CD8-positive, alpha-beta memory T cell (primary cell): ENCODE results near the gene SPRED1. TPM values are rescaled to one million over a fixed set of nuclear protein-coding genes. Genes with fewer than 3 reads are reported as not detected.

Experiments used
- CTCF ChIA-PET: fragments of 350-600 bp; sonication (Branson Sonifier 250); formaldehyde crosslinking; loops from one replicate; lab custom pipeline; 2021; ENCODE audit warnings: antibody characterized with exemption; lab: Charles Lee
- POLR2A ChIA-PET: fragments of 350-600 bp; sonication (Branson Sonifier 250); formaldehyde crosslinking; loops from one replicate; lab custom pipeline; 2021; ENCODE audit warnings: antibody characterized with exemption; lab: Charles Lee
- DNase-seq, 5 donors: peaks; one replicate each; pipeline versions ENCODE4 v3.0.0 to v3.0.0-alpha.2; 2020 to 2022; ENCODE audit warnings: mixed read lengths in 1 of 5
- H3K27ac ChIP-seq: one replicate; pipeline ENCODE4 v1.7.0; 2013; ENCODE audit warnings: low read depth, mild to moderate bottlenecking, low read length, moderate library complexity
- H3K27me3 ChIP-seq: 2 replicates; pipeline ENCODE4 v1.7.0; 2013; ENCODE audit warnings: low read length, mild to moderate bottlenecking; ENCODE audit not compliant: insufficient read depth, poor library complexity, severe bottlenecking
- H3K36me3 ChIP-seq: 2 replicates; pipeline ENCODE4 v1.7.0; 2013; ENCODE audit warnings: mild to moderate bottlenecking, low read length, moderate library complexity; ENCODE audit not compliant: insufficient read depth
- H3K4me1 ChIP-seq: 2 replicates; pipeline ENCODE4 v1.7.0; 2013; ENCODE audit warnings: mild to moderate bottlenecking, low read length, moderate library complexity; ENCODE audit not compliant: insufficient read depth
- H3K4me3 ChIP-seq: 2 replicates; pipeline ENCODE4 v1.7.0; 2013; ENCODE audit warnings: mild to moderate bottlenecking, low read length
- H3K9me3 ChIP-seq: 2 replicates; pipeline ENCODE4 v1.7.0; 2013; ENCODE audit warnings: mild to moderate bottlenecking, low read length
- H3K27ac Mint-ChIP-seq, 8 donors: one replicate each; pipeline ENCODE4 v1.8.0; 2020 to 2021; ENCODE audit warnings: mixed read lengths in 8 of 8, mild to moderate bottlenecking in 6 of 8, inconsistent platforms in 3 of 8, moderate library complexity in 3 of 8
- H3K27me3 Mint-ChIP-seq, 2 donors: one replicate each; pipeline ENCODE4 v1.8.0; 2020 to 2021; ENCODE audit warnings: mixed read lengths in 2 of 2, mild to moderate bottlenecking in 1 of 2, moderate library complexity in 1 of 2
- H3K36me3 Mint-ChIP-seq, 3 donors: one replicate each; pipeline ENCODE4 v1.8.0; 2020 to 2021; ENCODE audit warnings: mixed read lengths in 3 of 3, inconsistent platforms in 1 of 3, mild to moderate bottlenecking in 1 of 3
- H3K4me1 Mint-ChIP-seq, 3 donors: one replicate each; pipeline ENCODE4 v1.8.0; 2020 to 2021; ENCODE audit warnings: mixed read lengths in 3 of 3, inconsistent platforms in 1 of 3, mild to moderate bottlenecking in 1 of 3
- H3K4me3 Mint-ChIP-seq, 7 donors: one replicate each; pipeline ENCODE4 v1.8.0; 2020 to 2021; ENCODE audit warnings: mixed read lengths in 7 of 7, mild to moderate bottlenecking in 6 of 7, moderate library complexity in 4 of 7, inconsistent platforms in 2 of 7
- H3K9me3 Mint-ChIP-seq, 5 donors: one replicate each; pipeline ENCODE4 v1.8.0; 2020 to 2022; ENCODE audit warnings: mixed read lengths in 5 of 5, mild to moderate bottlenecking in 3 of 5, moderate library complexity in 2 of 5, inconsistent platforms in 1 of 5
- polyA plus RNA-seq: library from polyadenylated mRNA; unstranded; fragments of 300-500 nt; fragmentation: Illumina TruSeq; gene quantifications from one replicate; pipeline ENCODE4 v1.2.3, GENCODE V29; 2021
- total RNA-seq, 2 experiments: library from RNA; stranded (reverse); gene quantifications; one replicate each; pipeline ENCODE4 v1.2.3, GENCODE V29; 2021

Gene SPRED1
- total and polyA plus RNA-seq, 3 experiments from 2014 or later = 0.35 to 1.4 (median 1.2) TPM

DNA sequence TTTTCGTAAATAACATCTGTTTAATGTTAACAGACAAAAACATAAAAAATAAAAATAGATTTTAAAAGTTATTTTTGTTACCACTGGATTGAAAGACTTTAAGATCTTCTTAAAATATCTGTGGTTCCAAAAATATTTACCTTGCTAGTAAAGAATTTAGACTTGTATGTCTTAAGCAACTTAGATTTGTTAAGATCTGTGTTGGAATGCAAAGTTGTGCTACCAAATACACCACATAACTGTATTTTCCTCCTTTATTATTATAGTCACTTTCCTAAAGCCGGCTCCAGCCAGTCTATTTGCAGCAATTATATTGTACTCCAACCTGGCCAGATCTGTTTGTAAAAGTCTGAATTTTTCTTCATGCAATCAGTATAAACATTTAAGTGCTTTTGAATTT is 63.7 kb downstream of the SPRED1 start:
- ChIA-PET CTCF (no interaction called here), POLR2A (no interaction called here)
- Mint-ChIP-seq H3K27me3 (peaks cover 4 to 6% of the 10 kb centered on the region in 2 donors), H3K4me1 (no peaks in the 10 kb centered on the region), H3K27ac (no peak overlapping the region), H3K36me3 (no peaks in the 10 kb centered on the region), H3K9me3 (no peaks in the 10 kb centered on the region), H3K4me3 (no peak overlapping the region)
- no peak overlapping the region for H3K4me3 ChIP-seq
- no peak overlapping the region for H3K27ac ChIP-seq
- no peaks in the 10 kb centered on the region for H3K27me3 ChIP-seq
- no peaks in the 10 kb centered on the region for H3K9me3 ChIP-seq
- DNase-seq = no peak
- no peaks in the 10 kb centered on the region for H3K4me1 ChIP-seq
- no peaks in the 10 kb centered on the region for H3K36me3 ChIP-seq

DNA sequence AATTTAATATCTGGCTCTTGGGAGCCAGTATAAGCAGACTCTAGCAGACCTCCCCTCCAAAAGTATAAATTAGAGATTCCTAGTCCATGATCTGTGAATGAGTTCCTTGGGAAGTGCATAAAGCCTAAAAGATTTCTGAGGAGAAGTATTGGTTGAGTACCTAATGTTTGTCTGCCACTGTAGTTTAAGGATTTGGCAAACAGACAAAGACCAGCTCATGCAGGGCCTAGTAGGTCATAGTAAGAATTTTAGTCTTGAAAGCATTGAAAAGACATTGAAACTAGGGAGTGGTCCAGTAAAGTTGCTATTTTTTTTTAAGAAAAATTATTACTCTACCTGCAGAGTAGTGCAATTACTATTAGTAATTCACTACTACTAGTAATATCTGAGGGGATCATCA is 67.5 kb downstream of the SPRED1 start:
- ChIA-PET POLR2A (no interaction called here), CTCF (no interaction called here)
- H3K27me3 ChIP-seq = no peaks in the 10 kb centered on the region
- no peak overlapping the region for H3K27ac ChIP-seq
- Mint-ChIP-seq H3K36me3 (peaks cover 0 to 2% (median 0%) of the 10 kb centered on the region in 3 donors), H3K9me3 (no peaks in the 10 kb centered on the region), H3K4me1 (peaks cover 0 to 3% (median under 1%) of the 10 kb centered on the region in 3 donors), H3K27ac (no peak overlapping the region), H3K27me3 (peaks cover 4 to 6% of the 10 kb centered on the region in 2 donors), H3K4me3 (no peak overlapping the region)
- H3K36me3 ChIP-seq = no peaks in the 10 kb centered on the region
- no peaks in the 10 kb centered on the region for H3K9me3 ChIP-seq
- no peak overlapping the region for H3K4me3 ChIP-seq
- no peak for DNase-seq
- H3K4me1 ChIP-seq = no peaks in the 10 kb centered on the region

DNA sequence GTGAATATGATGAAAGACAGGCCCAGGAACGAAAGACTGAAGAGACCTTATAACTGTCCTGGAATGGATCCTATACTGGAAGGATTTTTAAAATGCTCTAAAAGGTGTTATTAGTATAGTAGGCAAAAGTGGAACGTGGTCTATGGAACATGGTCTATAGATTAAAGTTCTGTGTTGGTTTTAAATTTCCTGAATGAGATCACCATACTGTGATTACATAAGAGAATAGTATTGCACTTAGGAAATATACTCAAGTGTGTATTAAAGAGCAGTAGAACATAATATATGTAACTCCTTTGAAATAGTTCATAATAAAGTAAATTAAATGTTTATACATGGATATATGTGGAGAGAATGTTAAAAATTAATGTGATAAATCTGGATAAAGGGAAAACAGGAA is 68.2 kb downstream of the SPRED1 start:
- ChIA-PET POLR2A (no interaction called here), CTCF (no interaction called here)
- H3K27ac ChIP-seq = no peak overlapping the region
- no peaks in the 10 kb centered on the region for H3K9me3 ChIP-seq
- H3K36me3 ChIP-seq = no peaks in the 10 kb centered on the region
- no peaks in the 10 kb centered on the region for H3K27me3 ChIP-seq
- peaks cover 0 to 2% (median 0%) of the 10 kb centered on the region in 3 donors for H3K36me3 Mint-ChIP-seq
- no peaks in the 10 kb centered on the region for H3K4me1 ChIP-seq
- no peak overlapping the region for H3K4me3 Mint-ChIP-seq
- H3K4me3 ChIP-seq = no peak overlapping the region
- peaks cover 0 to 7% (median 4%) of the 10 kb centered on the region in 3 donors for H3K4me1 Mint-ChIP-seq
- no peak for DNase-seq
- no peak overlapping the region for H3K27ac Mint-ChIP-seq
- H3K27me3 Mint-ChIP-seq = peaks cover 4 to 6% of the 10 kb centered on the region in 2 donors
- no peaks in the 10 kb centered on the region for H3K9me3 Mint-ChIP-seq

- Mint-ChIP-seq H3K4me1 (peaks cover 0 to 8% (median 4%) of the 10 kb centered on the region in 3 donors), H3K4me3 (no peak overlapping the region), H3K9me3 (no peaks in the 10 kb centered on the region), H3K36me3 (peaks cover 0 to 2% (median 0%) of the 10 kb centered on the region in 3 donors), H3K27ac (no peak overlapping the region), H3K27me3 (peaks cover 4 to 6% of the 10 kb centered on the region in 2 donors)
- no peak for DNase-seq
- H3K27ac ChIP-seq = no peak overlapping the region
- H3K9me3 ChIP-seq = no peaks in the 10 kb centered on the region
- H3K4me3 ChIP-seq = no peak overlapping the region
- no peaks in the 10 kb centered on the region for H3K4me1 ChIP-seq
- POLR2A ChIA-PET = no interaction called here
- no peaks in the 10 kb centered on the region for H3K36me3 ChIP-seq
- CTCF ChIA-PET = no interaction called here
- H3K27me3 ChIP-seq = no peaks in the 10 kb centered on the region
Observed at GRCh38 chr15:38323895-38324294, 71.3 kb downstream of the SPRED1 start.

GRCh38 chr15:38324939-38325647 is 72.5 kb downstream of the SPRED1 start:
- H3K27ac ChIP-seq = no peak overlapping the region
- H3K27me3 ChIP-seq = no peaks in the 10 kb centered on the region
- H3K4me3 Mint-ChIP-seq = no peak overlapping the region
- H3K36me3 ChIP-seq = no peaks in the 10 kb centered on the region
- no peaks in the 10 kb centered on the region for H3K4me1 ChIP-seq
- no peaks in the 10 kb centered on the region for H3K9me3 Mint-ChIP-seq
- CTCF ChIA-PET = no interaction called here
- peaks cover 0 to 2% (median 0%) of the 10 kb centered on the region in 3 donors for H3K36me3 Mint-ChIP-seq
- POLR2A ChIA-PET = no interaction called here
- H3K4me1 Mint-ChIP-seq = peaks cover 0 to 12% (median 4%) of the 10 kb centered on the region in 3 donors
- H3K9me3 ChIP-seq = no peaks in the 10 kb centered on the region
- H3K4me3 ChIP-seq = no peak overlapping the region
- H3K27ac Mint-ChIP-seq = peak overlapping the region in 1 of 8 donors; percentile 68
- no peak for DNase-seq
- peaks cover 0 to 5% of the 10 kb centered on the region in 2 donors for H3K27me3 Mint-ChIP-seq

DNA sequence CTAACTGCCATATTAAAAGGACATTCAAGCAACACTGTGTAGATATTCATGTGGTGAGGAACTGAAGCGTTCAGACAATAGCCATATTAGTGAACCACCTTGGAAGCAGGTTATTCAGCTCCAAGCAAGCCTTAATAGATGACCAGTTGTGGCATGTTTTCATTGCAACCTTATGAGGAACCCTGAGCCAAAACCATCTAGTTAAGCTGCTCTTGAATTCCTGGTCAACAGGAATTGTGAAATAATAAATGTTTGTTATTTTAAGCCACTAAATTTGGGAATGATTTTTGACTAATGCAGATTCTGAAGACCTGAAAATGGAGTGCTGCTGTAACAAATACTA is 73.0 kb downstream of the SPRED1 start:
- Histone ChIP-seq H3K36me3 (no peaks in the 10 kb centered on the region), H3K27ac (no peak overlapping the region), H3K4me3 (no peak overlapping the region), H3K27me3 (no peaks in the 10 kb centered on the region), H3K4me1 (no peaks in the 10 kb centered on the region), H3K9me3 (no peaks in the 10 kb centered on the region)
- CTCF ChIA-PET = no interaction called here
- POLR2A ChIA-PET = no interaction called here
- H3K4me3 Mint-ChIP-seq = no peak overlapping the region
- peaks cover 0 to 2% (median 0%) of the 10 kb centered on the region in 3 donors for H3K36me3 Mint-ChIP-seq
- no peak overlapping the region for H3K27ac Mint-ChIP-seq
- no peaks in the 10 kb centered on the region for H3K9me3 Mint-ChIP-seq
- DNase-seq = no peak
- no peaks in the 10 kb centered on the region for H3K27me3 Mint-ChIP-seq
- peaks cover 0 to 12% (median 4%) of the 10 kb centered on the region in 3 donors for H3K4me1 Mint-ChIP-seq

DNA sequence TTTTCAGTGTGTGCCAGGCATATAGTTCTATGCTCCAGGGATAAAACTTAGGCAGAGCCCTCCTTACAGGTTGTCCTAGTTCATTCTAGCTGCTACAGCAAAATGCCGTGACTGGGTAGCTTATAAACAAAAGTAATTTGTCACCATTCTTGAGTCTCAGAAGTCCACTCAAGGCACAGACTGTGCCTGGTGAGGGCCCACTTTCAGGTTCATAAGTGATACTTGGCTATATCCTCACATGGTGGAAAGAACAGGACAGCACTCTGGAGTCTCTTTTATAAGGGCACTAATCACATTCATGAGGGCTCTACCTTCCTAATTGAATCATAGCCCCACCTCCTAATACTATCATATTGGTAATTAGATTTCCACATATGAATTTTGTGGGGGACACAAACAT is 80.1 kb downstream of the SPRED1 start:
- H3K27me3 Mint-ChIP-seq = peaks cover 0 to 3% of the 10 kb centered on the region in 2 donors
- H3K36me3 Mint-ChIP-seq = no peaks in the 10 kb centered on the region
- no peaks in the 10 kb centered on the region for H3K9me3 ChIP-seq
- H3K4me1 ChIP-seq = no peaks in the 10 kb centered on the region
- no peak for DNase-seq
- no peak overlapping the region for H3K27ac ChIP-seq
- peaks cover 0 to 5% (median 0%) of the 10 kb centered on the region in 3 donors for H3K4me1 Mint-ChIP-seq
- no peak overlapping the region for H3K4me3 Mint-ChIP-seq
- H3K4me3 ChIP-seq = no peak overlapping the region
- POLR2A ChIA-PET = no interaction called here
- H3K36me3 ChIP-seq = no peaks in the 10 kb centered on the region
- no peaks in the 10 kb centered on the region for H3K27me3 ChIP-seq
- H3K9me3 Mint-ChIP-seq = no peaks in the 10 kb centered on the region
- CTCF ChIA-PET = no interaction called here
- no peak overlapping the region for H3K27ac Mint-ChIP-seq

DNA sequence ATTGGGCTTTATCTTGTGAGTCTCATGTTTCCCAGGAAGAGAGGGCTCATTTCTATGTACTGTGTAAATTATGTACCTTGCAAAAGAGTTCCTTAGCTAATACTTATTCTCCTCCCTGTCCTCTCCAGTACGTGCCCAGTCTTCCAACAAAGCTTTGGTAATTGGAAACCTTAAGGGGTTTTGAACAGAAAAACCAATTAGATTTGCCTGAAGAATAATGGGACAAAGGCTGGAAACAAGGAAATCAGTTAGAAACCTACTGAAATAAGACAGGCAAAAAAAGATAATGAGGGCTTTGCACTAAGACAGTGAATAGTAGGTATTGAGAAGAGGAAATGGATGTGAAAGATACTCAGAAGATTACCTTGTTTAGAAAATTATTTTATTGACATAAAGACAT is 82.5 kb downstream of the SPRED1 start:
- Mint-ChIP-seq H3K36me3 (no peaks in the 10 kb centered on the region), H3K27me3 (peaks cover 0 to 3% of the 10 kb centered on the region in 2 donors), H3K4me1 (no peaks in the 10 kb centered on the region), H3K27ac (no peak overlapping the region), H3K4me3 (no peak overlapping the region), H3K9me3 (no peaks in the 10 kb centered on the region)
- ChIA-PET CTCF (no interaction called here), POLR2A (no interaction called here)
- no peak overlapping the region for H3K27ac ChIP-seq
- no peaks in the 10 kb centered on the region for H3K4me1 ChIP-seq
- H3K36me3 ChIP-seq = no peaks in the 10 kb centered on the region
- no peak overlapping the region for H3K4me3 ChIP-seq
- DNase-seq = no peak
- H3K27me3 ChIP-seq = no peaks in the 10 kb centered on the region
- no peaks in the 10 kb centered on the region for H3K9me3 ChIP-seq
